Endothelial cell (in vitro differentiated cells): Measurements from ENCODE around the gene HSPA13. TPM values are rescaled to one million over a fixed set of nuclear protein-coding genes. Genes with fewer than 3 reads are reported as not detected.

Source experiments
- DNase-seq: peaks from one replicate; pipeline ENCODE4 v3.0.0; 2021; ENCODE audit warnings: low spot score
- H3K27ac Mint-ChIP-seq: one replicate; pipeline ENCODE4 v1.8.0; 2021; ENCODE audit warnings: mixed read lengths, inconsistent platforms; ENCODE audit not compliant: unreplicated experiment
- H3K27me3 Mint-ChIP-seq: one replicate; pipeline ENCODE4 v1.8.0; 2021; ENCODE audit warnings: mild to moderate bottlenecking, moderate library complexity, mixed read lengths, inconsistent platforms; ENCODE audit not compliant: unreplicated experiment
- H3K36me3 Mint-ChIP-seq: one replicate; pipeline ENCODE4 v1.8.0; 2021; ENCODE audit warnings: mild to moderate bottlenecking, low read depth, mixed read lengths, inconsistent platforms; ENCODE audit not compliant: unreplicated experiment
- H3K4me1 Mint-ChIP-seq: one replicate; pipeline ENCODE4 v1.8.0; 2021; ENCODE audit warnings: mild to moderate bottlenecking, mixed read lengths, inconsistent platforms; ENCODE audit not compliant: unreplicated experiment
- H3K4me3 Mint-ChIP-seq: one replicate; pipeline ENCODE4 v1.8.0; 2021; ENCODE audit warnings: mild to moderate bottlenecking, mixed read lengths, inconsistent platforms; ENCODE audit not compliant: unreplicated experiment
- H3K9me3 Mint-ChIP-seq: one replicate; pipeline ENCODE4 v1.8.0; 2021; ENCODE audit warnings: mixed read lengths, inconsistent platforms; ENCODE audit not compliant: unreplicated experiment
- CTCF ChIP-seq: fragments of 200-600 bp; sonication (generic); IDR thresholded peaks from one replicate; pipeline ENCODE4 v1.5.0; 2021; ENCODE audit warnings: antibody characterized with exemption; ENCODE audit not compliant: unreplicated experiment
- total RNA-seq: library from RNA; stranded (reverse); fragmentation: NEBNext Ultra II Directional; extraction: Animal tissue kit (Norgen Biotek cat#: 25700); gene quantifications from one replicate; pipeline ENCODE4 v1.2.1, GENCODE V29; 2021; ENCODE audit not compliant: unreplicated experiment

Gene HSPA13
- total RNA-seq, 1 donor from 2014 or later, result 37.0 TPM

GRCh38 chr21:14382486-14382834 is 486 bp downstream of the HSPA13 start:
- Mint-ChIP-seq H3K27ac (peak overlapping the region; percentile 99), H3K27me3 (no peaks in the 10 kb centered on the region), H3K4me1 (peaks cover 17% of the 10 kb centered on the region), H3K36me3 (peaks cover 2% of the 10 kb centered on the region), H3K9me3 (no peaks in the 10 kb centered on the region), H3K4me3 (peak overlapping the region; percentile 100)
- no peak for TF ChIP-seq CTCF
- no peak for DNase-seq

GRCh38 chr21:14376854-14377253 is 6.1 kb downstream of the HSPA13 start:
- Mint-ChIP-seq H3K27ac (no peak overlapping the region), H3K4me3 (no peak overlapping the region), H3K27me3 (no peaks in the 10 kb centered on the region), H3K4me1 (peaks cover 3% of the 10 kb centered on the region), H3K9me3 (no peaks in the 10 kb centered on the region), H3K36me3 (peaks cover 22% of the 10 kb centered on the region)
- no peak for TF ChIP-seq CTCF
- DNase-seq, result no peak

GRCh38 chr21:14366998-14367397 is 15.9 kb downstream of the HSPA13 start:
- Mint-ChIP-seq H3K9me3 (no peaks in the 10 kb centered on the region), H3K4me1 (no peaks in the 10 kb centered on the region), H3K27ac (peak overlapping the region; percentile 18), H3K36me3 (no peaks in the 10 kb centered on the region), H3K4me3 (no peak overlapping the region), H3K27me3 (no peaks in the 10 kb centered on the region)
- TF ChIP-seq CTCF, result no peak
- no peak for DNase-seq

- no peak overlapping the region for H3K27ac Mint-ChIP-seq
- DNase-seq, result no peak
Measured at GRCh38 chr21:14361958-14362357, 21.0 kb downstream of the HSPA13 start.

GRCh38 chr21:14358775-14359174 is 24.2 kb downstream of the HSPA13 start:
- no peak for TF ChIP-seq CTCF
- Mint-ChIP-seq H3K27ac (no peak overlapping the region), H3K4me1 (peaks cover 7% of the 10 kb centered on the region), H3K4me3 (no peak overlapping the region), H3K36me3 (no peaks in the 10 kb centered on the region), H3K9me3 (no peaks in the 10 kb centered on the region), H3K27me3 (peaks cover 3% of the 10 kb centered on the region)
- DNase-seq, result no peak

More at GRCh38 chr21:14361958-14362357, 21.0 kb downstream of the HSPA13 start:
- Mint-ChIP-seq H3K4me3 (no peak overlapping the region), H3K4me1 (no peaks in the 10 kb centered on the region), H3K9me3 (no peaks in the 10 kb centered on the region), H3K27me3 (peaks cover 2% of the 10 kb centered on the region), H3K36me3 (no peaks in the 10 kb centered on the region)
- TF ChIP-seq CTCF, result no peak
